Breast epithelium (tissue), 3 donors: Measurements from ENCODE around the gene KLHL8.

Experiments used
- CTCF ChIP-seq, 3 donors: fragments of 450-650 bp; IDR thresholded peaks; one replicate each; pipeline ENCODE4 v1.5.1; 2016 to 2017; ENCODE audit warnings: antibody characterized with exemption in 3 of 3, mild to moderate bottlenecking in 3 of 3, moderate library complexity in 3 of 3
- POLR2A ChIP-seq: fragments of 450-650 bp; IDR thresholded peaks from one replicate; pipeline ENCODE4 v1.6.1; 2016; ENCODE audit warnings: antibody characterized with exemption, mild to moderate bottlenecking, moderate library complexity
- POLR2AphosphoS5 ChIP-seq, 3 donors: sonication (generic); formaldehyde crosslinking; IDR thresholded peaks; one replicate each; pipeline ENCODE4 v1.6.1; 2017; ENCODE audit warnings: antibody characterized with exemption in 3 of 3

DNA sequence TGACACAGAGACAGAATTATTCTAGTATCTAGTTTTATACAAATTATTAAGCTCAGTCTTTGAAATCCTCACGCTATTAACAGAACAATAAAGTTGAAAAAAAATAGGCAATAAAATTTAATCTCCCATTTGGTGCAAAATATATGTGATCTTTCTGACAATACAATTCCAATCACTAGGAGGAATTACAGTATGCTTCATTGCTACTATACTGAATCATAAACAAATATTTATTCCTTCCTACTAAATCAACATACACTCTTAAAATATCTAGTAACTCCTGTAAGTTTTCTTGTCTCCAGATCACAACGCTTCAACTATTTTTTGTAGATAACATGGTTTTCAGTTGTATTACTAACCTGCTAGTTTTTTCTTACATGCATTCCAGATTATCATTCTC lies 45.7 kb downstream of the KLHL8 start:
- TF ChIP-seq POLR2AphosphoS5 (IDR thresholded peaks at IDR 0.05) (no peak), CTCF (IDR thresholded peaks at IDR 0.05) (no peak), POLR2A (no peak)
